22Rv1 (cell line): ENCODE measurements around the gene ARSH.
"Not testable (repeated sequence)": the region's sequence is repeated elsewhere in the genome, so short reads cannot be mapped to it uniquely, and the experiment has no call there.

Source experiments
- H3K27ac ChIP-seq: fragments of 450-650 bp; 2 replicates; pipeline ENCODE4 v1.5.1; 2017
- CTCF ChIP-seq: fragments of 450-650 bp; IDR thresholded peaks from 2 replicates; pipeline ENCODE4 v1.5.1; 2017; ENCODE audit warnings: mild to moderate bottlenecking
- ZFX ChIP-seq: fragments of 450-650 bp; IDR thresholded peaks from 2 replicates; pipeline ENCODE4 v1.6.1; 2017; ENCODE audit warnings: antibody characterized with exemption, borderline replicate concordance

ARSH gene

GRCh38 chrX:3006495-3006894 is at the start of gene ARSH:
ARSH (plus strand) TSS chrX:3006546; CDS start chrX:3006613, 67 bp downstream.
- H3K27ac ChIP-seq: no peak within 1 kb of the TSS
- TF ChIP-seq ZFX (no peak), CTCF (no peak)

GRCh38 chrX:2958199-2958598 is 48.1 kb upstream of the ARSH start:
- TF ChIP-seq CTCF (no peak), ZFX (no peak)
- H3K27ac ChIP-seq: no peak overlapping the region

GRCh38 chrX:2960861-2961515 is 45.4 kb upstream of the ARSH start:
- H3K27ac ChIP-seq: no peak overlapping the region
- TF ChIP-seq ZFX (no peak), CTCF (no peak)

GRCh38 chrX:2962381-2962780 is 44.0 kb upstream of the ARSH start:
- H3K27ac ChIP-seq: no peak overlapping the region
- TF ChIP-seq ZFX: no peak
- no peak for TF ChIP-seq CTCF

- H3K27ac ChIP-seq: not testable (repeated sequence)
Observed at GRCh38 chrX:2963449-2963848, 42.9 kb upstream of the ARSH start.

GRCh38 chrX:2963992-2964794 is 42.2 kb upstream of the ARSH start:
- H3K27ac ChIP-seq: not testable (repeated sequence)

GRCh38 chrX:2965965-2966364 is 40.4 kb upstream of the ARSH start:
- no peak for TF ChIP-seq ZFX
- no peak overlapping the region for H3K27ac ChIP-seq

GRCh38 chrX:2967012-2967411 is 39.3 kb upstream of the ARSH start:
- H3K27ac ChIP-seq: no peak overlapping the region
- no peak for TF ChIP-seq ZFX
- TF ChIP-seq CTCF: no peak

- H3K27ac ChIP-seq: no peak overlapping the region
- no peak for TF ChIP-seq CTCF
- TF ChIP-seq ZFX: no peak
Observed at GRCh38 chrX:2967584-2967983, 38.8 kb upstream of the ARSH start.
